Measurements from ENCODE around the gene C3orf80.
"Not testable (repeated sequence)": the region's sequence is repeated elsewhere in the genome, so short reads cannot be mapped to it uniquely, and the experiment has no call there.

Gene C3orf80

GRCh38 chr3:160217675-160218074 is 7.5 kb upstream of the C3orf80 start:
- DNase-seq, result no peak

- no peak for DNase-seq
Measured at GRCh38 chr3:160218136-160218535, 7.1 kb upstream of the C3orf80 start.

- no peak for DNase-seq
Measured at GRCh38 chr3:160220038-160220437, 5.2 kb upstream of the C3orf80 start.

- no peak for DNase-seq
Measured at GRCh38 chr3:160221019-160221418, 4.2 kb upstream of the C3orf80 start.

- DNase-seq, result no peak
Measured at GRCh38 chr3:160224256-160224655, 966 bp upstream of the C3orf80 start.

GRCh38 chr3:160224811-160225175 is 429 bp upstream of the C3orf80 start:
- no peak for DNase-seq

- no peak for DNase-seq
Measured at GRCh38 chr3:160226026-160226907, 1.0 kb downstream of the C3orf80 start.

- DNase-seq, result no peak
Measured at GRCh38 chr3:160227419-160227818, 2.2 kb downstream of the C3orf80 start.

GRCh38 chr3:160232014-160232413 is 6.8 kb downstream of the C3orf80 start:
- no peak for DNase-seq

GRCh38 chr3:160240719-160241118 is 15.5 kb downstream of the C3orf80 start:
- not testable (repeated sequence) for DNase-seq

GRCh38 chr3:160245261-160245800 is 20.1 kb downstream of the C3orf80 start:
- no peak for DNase-seq

GRCh38 chr3:160247766-160248165 is 22.5 kb downstream of the C3orf80 start:
- no peak for DNase-seq

GRCh38 chr3:160253298-160253697 is 28.1 kb downstream of the C3orf80 start:
- no peak for DNase-seq

GRCh38 chr3:160257606-160258005 is 32.4 kb downstream of the C3orf80 start:
- DNase-seq, result no peak

- no peak for DNase-seq
Measured at GRCh38 chr3:160259589-160259988, 34.4 kb downstream of the C3orf80 start.

GRCh38 chr3:160260587-160261270 is 35.5 kb downstream of the C3orf80 start:
- no peak for DNase-seq

GRCh38 chr3:160265088-160265487 is 39.9 kb downstream of the C3orf80 start:
- DNase-seq, result no peak
